Stimulated activated CD8-positive, alpha-beta memory T cell treated with anti-CD3 and anti-CD28 coated beads, Interleukin-12 subunit alpha, Interleukin-12 subunit beta, amount 100 ng/mL, for 1 hour (primary cell): ENCODE results near the gene HCAR3.

Source experiments
- DNase-seq: peaks from one replicate; pipeline ENCODE4 v3.0.0-alpha.2; 2020; ENCODE audit warnings: low read depth

The HCAR3 gene

GRCh38 chr12:122669397-122670070 is 47.1 kb downstream of the HCAR3 start:
- DNase-seq, result no peak

- DNase-seq, result no peak
Observed at GRCh38 chr12:122668268-122668667, 48.3 kb downstream of the HCAR3 start.

GRCh38 chr12:122665759-122666158 is 50.9 kb downstream of the HCAR3 start:
- DNase-seq, result no peak

- no peak for DNase-seq
Observed at GRCh38 chr12:122665349-122665748, 51.3 kb downstream of the HCAR3 start.
